Measurements from ENCODE around the gene OR2A12.

- no peak for TF ChIP-seq CTCF (IDR thresholded peaks at IDR 0.05; ENCODE audit: low read depth, low read length)
- TF ChIP-seq POLR2A (IDR thresholded peaks at IDR 0.05; ENCODE audit: extremely low read depth, insufficient read length): no peak
Measured at GRCh38 chr7:144109283-144109682, 23.2 kb downstream of the OR2A12 start, which contains the start of gene OR2A2.

Measured in NB4 (cell line).